HG03045 (cell line): ENCODE results near the gene VIP.
"Not testable (repeated sequence)": the region's sequence is repeated elsewhere in the genome, so short reads cannot be mapped to it uniquely, and the experiment has no call there.

Experiments
- ATAC-seq: cut with Tn5 transposase; IDR thresholded peaks from one replicate; pipeline ENCODE4 v1.9.1; 2021; ENCODE audit warnings: mild to moderate bottlenecking, moderate library complexity; ENCODE audit not compliant: unreplicated experiment

Gene VIP

GRCh38 chr6:152750694-152751093 is at the start of gene VIP:
VIP (plus strand) TSS chr6:152750797; CDS start chr6:152752178, 1,381 bp downstream.
- no peak for ATAC-seq

GRCh38 chr6:152701081-152701862 is 49.3 kb upstream of the VIP start:
- no peak for ATAC-seq

GRCh38 chr6:152701863-152702401 is 48.7 kb upstream of the VIP start:
- no peak for ATAC-seq

- ATAC-seq: not testable (repeated sequence)
Observed at GRCh38 chr6:152703750-152704149, 46.8 kb upstream of the VIP start.

- no peak for ATAC-seq
Observed at GRCh38 chr6:152705327-152705726, 45.3 kb upstream of the VIP start.

- ATAC-seq: no peak
Observed at GRCh38 chr6:152716322-152716721, 34.3 kb upstream of the VIP start.

GRCh38 chr6:152720974-152721373 is 29.6 kb upstream of the VIP start:
- ATAC-seq: no peak

GRCh38 chr6:152721956-152722355 is 28.6 kb upstream of the VIP start:
- ATAC-seq: no peak

GRCh38 chr6:152723398-152723797 is 27.2 kb upstream of the VIP start:
- ATAC-seq: no peak

GRCh38 chr6:152726313-152726712 is 24.3 kb upstream of the VIP start:
- no peak for ATAC-seq

- ATAC-seq: no peak
Observed at GRCh38 chr6:152727507-152727906, 23.1 kb upstream of the VIP start.

- no peak for ATAC-seq
Observed at GRCh38 chr6:152734630-152735029, 16.0 kb upstream of the VIP start.

- ATAC-seq: no peak
Observed at GRCh38 chr6:152736687-152737273, 13.8 kb upstream of the VIP start.

- ATAC-seq: no peak
Observed at GRCh38 chr6:152745509-152746171, 5.0 kb upstream of the VIP start.

- ATAC-seq: no peak
Observed at GRCh38 chr6:152746172-152746553, 4.4 kb upstream of the VIP start.

- ATAC-seq: no peak
Observed at GRCh38 chr6:152748843-152749242, 1.8 kb upstream of the VIP start.

GRCh38 chr6:152749336-152749735 is 1.3 kb upstream of the VIP start:
- ATAC-seq: no peak

GRCh38 chr6:152765331-152765730 is 14.7 kb downstream of the VIP start:
- no peak for ATAC-seq

- ATAC-seq: no peak
Observed at GRCh38 chr6:152769159-152769558, 18.6 kb downstream of the VIP start.

GRCh38 chr6:152769993-152770392 is 19.4 kb downstream of the VIP start:
- no peak for ATAC-seq

GRCh38 chr6:152771061-152771687 is 20.6 kb downstream of the VIP start:
- no peak for ATAC-seq
